GM12878 (cell line): Measurements from ENCODE around the gene RTN4. TPM values are rescaled to one million over a fixed set of nuclear protein-coding genes. Genes with fewer than 3 reads are reported as not detected.

Experiments used
- ATAC-seq: fragments of 200-7000 bp; cut with Tn5 transposase; 3 replicates; pipeline ENCODE4 v1.9.1; 2020; ENCODE audit warnings: mild to moderate bottlenecking, moderate library complexity
- BruUV-seq: library from RNA; stranded (reverse); fragments of 400-500 nt; replicated peaks from 2 replicates; lab custom pipeline; 2021; lab: Mats Ljungman, UMichigan
- CTCF ChIA-PET: fragments of 300-600 bp; sonication (Branson Sonifier 250); formaldehyde crosslinking; extraction: SDS; loops from one replicate; lab custom pipeline; 2021; ENCODE audit warnings: inconsistent platforms; lab: Yijun Ruan, JAX
- POLR2A ChIA-PET: fragments of 350-600 bp; formaldehyde crosslinking; extraction: SDS; loops from one replicate; lab custom pipeline; 2021; ENCODE audit warnings: inconsistent platforms; lab: Charles Lee
- RAD21 ChIA-PET: fragments of 300-600 bp; sonication (Branson Sonifier 250); formaldehyde crosslinking; loops from one replicate; lab custom pipeline; 2023; ENCODE audit warnings: antibody characterized with exemption; ENCODE audit not compliant: unreplicated experiment; lab: Charles Lee
- SMC1A ChIA-PET: fragments of 300-600 bp; sonication (Branson Sonifier 250); formaldehyde crosslinking; loops from one replicate; lab custom pipeline; 2023; ENCODE audit not compliant: unreplicated experiment, uncharacterized antibody; lab: Charles Lee
- DNase-seq: peaks from one replicate; pipeline ENCODE4 v3.0.0-alpha.2; 2011; ENCODE audit warnings: low read depth, low spot score
- FAIRE-seq: peaks from 3 replicates; lab custom pipeline; 2011; peaks lifted over from hg19 to GRCh38; lab: Jason Lieb, UNC
- H2AFZ ChIP-seq: 2 replicates; pipeline ENCODE4 v1.6.0; 2011; ENCODE audit warnings: low read depth, low read length, control low read depth; ENCODE audit not compliant: control insufficient read depth
- H3K27ac ChIP-seq: 2 replicates; pipeline ENCODE4 v1.5.1; 2011; ENCODE audit warnings: control low read depth; ENCODE audit not compliant: control insufficient read depth, insufficient read depth
- H3K27me3 ChIP-seq, 2 experiments: replicated peaks in 1 of 2; 2 replicates each; pipeline versions ENCODE4 v1.6.0 to v1.6.1; 2011; ENCODE audit warnings: low read length in 1 of 2; ENCODE audit not compliant: control insufficient read depth in 2 of 2, insufficient read depth in 2 of 2
- H3K36me3 ChIP-seq, 2 experiments: 2 replicates each; pipeline ENCODE4 v1.5.1; 2011; ENCODE audit warnings: low read length in 1 of 2; ENCODE audit not compliant: control insufficient read depth in 2 of 2, insufficient read depth in 2 of 2
- H3K4me1 ChIP-seq: 2 replicates; pipeline ENCODE4 v1.6.1; 2011; ENCODE audit warnings: mild to moderate bottlenecking, low read length, moderate library complexity, mixed read lengths; ENCODE audit not compliant: control insufficient read depth, insufficient read depth
- H3K4me2 ChIP-seq: 2 replicates; pipeline ENCODE4 v1.6.0; 2011; ENCODE audit warnings: control low read depth; ENCODE audit not compliant: control insufficient read depth, insufficient read depth
- H3K4me3 ChIP-seq: fragments of 200-600 bp; sonication (generic); 2 replicates; pipeline ENCODE4 v1.5.1; 2016
- H3K79me2 ChIP-seq: 2 replicates; pipeline ENCODE4 v1.6.0; 2011; ENCODE audit warnings: low read length; ENCODE audit not compliant: control insufficient read depth, insufficient read depth
- H3K9ac ChIP-seq: 2 replicates; pipeline ENCODE4 v1.8.0; 2011; ENCODE audit warnings: low read length, control low read depth, mixed read lengths; ENCODE audit not compliant: control insufficient read depth, insufficient read depth
- H3K9me3 ChIP-seq: replicated peaks from 3 replicates; pipeline ENCODE4 v1.5.1; 2011; ENCODE audit warnings: mild to moderate bottlenecking, low read length; ENCODE audit not compliant: control insufficient read depth, insufficient read depth
- H4K20me1 ChIP-seq: 2 replicates; pipeline ENCODE4 v1.6.0; 2011; ENCODE audit not compliant: control insufficient read depth, insufficient read depth
- EED ChIP-seq: sonication (generic); IDR thresholded peaks from 2 replicates; pipeline ENCODE4 v1.6.1; 2016; ENCODE audit warnings: antibody characterized with exemption, low read depth
- ESRRA ChIP-seq: IDR thresholded peaks from 2 replicates; pipeline ENCODE4 v1.6.1; 2012; ENCODE audit warnings: mild to moderate bottlenecking, low read length, improper control_type of control experiment
- IKZF1 ChIP-seq: fragments of 450-650 bp; conservative IDR thresholded peaks from 2 replicates; pipeline ENCODE4 v1.6.1; 2017; ENCODE audit warnings: antibody characterized with exemption, mild to moderate bottlenecking
- IRF5 ChIP-seq: fragments of 450-650 bp; IDR thresholded peaks from 2 replicates; pipeline ENCODE4 v1.6.1; 2017; ENCODE audit warnings: borderline replicate concordance
- MEF2B ChIP-seq: fragments of 450-650 bp; IDR thresholded peaks from 2 replicates; pipeline ENCODE4 v1.6.1; 2018; ENCODE audit warnings: mild to moderate bottlenecking, moderate library complexity; ENCODE audit not compliant: partially characterized antibody, poor library complexity, severe bottlenecking
- MTA3 ChIP-seq: IDR thresholded peaks from 2 replicates; pipeline ENCODE4 v1.6.1; 2012; ENCODE audit warnings: low read length, inconsistent platforms, borderline replicate concordance
- NFYB ChIP-seq: IDR thresholded peaks from 2 replicates; pipeline ENCODE4 v1.6.1; 2011; ENCODE audit warnings: low read depth, mild to moderate bottlenecking, low read length, improper control_type of control experiment, moderate library complexity; ENCODE audit not compliant: insufficient read depth
- RAD51 ChIP-seq: fragments of 450-650 bp; IDR thresholded peaks from 2 replicates; pipeline ENCODE4 v1.6.1; 2016; ENCODE audit warnings: moderate library complexity, mild to moderate bottlenecking, inconsistent platforms
- SIX5 ChIP-seq: IDR thresholded peaks from 2 replicates; pipeline ENCODE4 v1.6.1; 2011; ENCODE audit warnings: mild to moderate bottlenecking, low read depth, low read length, moderate library complexity; ENCODE audit not compliant: severe bottlenecking
- SREBF2 ChIP-seq: IDR thresholded peaks from 2 replicates; pipeline ENCODE4 v1.6.1; 2012; ENCODE audit warnings: mild to moderate bottlenecking, low read length
- TBL1XR1 ChIP-seq: IDR thresholded peaks from 2 replicates; pipeline ENCODE4 v1.6.1; 2012; ENCODE audit warnings: low read depth, low read length, improper control_type of control experiment
- YY1 ChIP-seq: IDR thresholded peaks from 2 replicates; pipeline ENCODE4 v1.6.1; 2011; ENCODE audit warnings: low read depth, mild to moderate bottlenecking, low read length
- ZBTB4 ChIP-seq: fragments of 450-650 bp; formaldehyde crosslinking; IDR thresholded peaks from 2 replicates; pipeline ENCODE4 v1.4.0; 2022; ENCODE audit warnings: mild to moderate bottlenecking, moderate library complexity
- WGBS: methylation state at CpG from one replicate; pipeline ENCODE4 v1.1.6; 2016; ENCODE audit warnings: low lambda C conversion rate; ENCODE audit not compliant: insufficient replicate concordance, insufficient coverage; ENCODE audit errors: missing lambda C conversion rate; 5-methylcytosine and 5-hydroxymethylcytosine counted together
- in situ Hi-C: fragments of 300-500 bp; cut with MboI; formaldehyde crosslinking; loops from 9 replicates; pipeline ENCODE4 v1.14.3; 2018; ENCODE audit warnings: mixed read lengths
- intact Hi-C: fragments of 100-400 bp; cut with micrococcal nuclease; formaldehyde crosslinking; loops from one replicate; pipeline ENCODE4 v1.14.2; 2022; ENCODE audit not compliant: unreplicated experiment
- polyA plus RNA-seq, 11 experiments: library from polyadenylated mRNA; depleted of rRNA in 4 of 11; unstranded in 6 of 11; stranded (reverse) in 5 of 11; fragments of >200 nt; fragmentation: Nextera tagmentation in 4 of 11; fragmentation: Illumina TruSeq in 1 of 11; extraction: Ambion mirVana in 4 of 11; extraction: Trizol in 1 of 11; gene quantifications; 1 replicate in 1 of 11; 2 replicates in 10 of 11; pipeline versions ENCODE4 v1.2.1 to v1.2.3, GENCODE V29; 2011 to 2016; ENCODE audit warnings: inconsistent platforms in 2 of 11, missing spikeins in 2 of 11, low read depth in 1 of 11
- total RNA-seq, 4 experiments: library from RNA; depleted of rRNA in 3 of 4; stranded (reverse); fragments of >200 nt in 3 of 4; fragmentation: Illumina TruSeq in 1 of 4; extraction: Trizol in 1 of 4; gene quantifications; 2 replicates each; pipeline versions ENCODE4 v1.2.1 to v1.2.3, GENCODE V29; 2013 to 2021
- TF ChIP-seq, protein P1 (sequence below): fragments of 150-350 bp; IDR thresholded peaks from 2 replicates; pipeline ENCODE4 v1.6.1; 2014; ENCODE audit warnings: mild to moderate bottlenecking, low read depth, low read length
- TF ChIP-seq, protein P2 (sequence below): IDR thresholded peaks from 2 replicates; pipeline ENCODE4 v1.6.1; 2012; ENCODE audit warnings: low read depth, low read length, improper control_type of control experiment
- TF ChIP-seq, protein P3 (sequence below): fragments of 450-650 bp; conservative IDR thresholded peaks from 2 replicates; pipeline ENCODE4 v1.6.1; 2017; ENCODE audit warnings: mild to moderate bottlenecking, moderate library complexity

Gene RTN4
- total and polyA plus RNA-seq, 10 of the 15 experiments (the other 5 are each of a cell fraction or from before 2014, with no cell fraction given): 56.0 to 133 (median 83.3) TPM

DNA sequence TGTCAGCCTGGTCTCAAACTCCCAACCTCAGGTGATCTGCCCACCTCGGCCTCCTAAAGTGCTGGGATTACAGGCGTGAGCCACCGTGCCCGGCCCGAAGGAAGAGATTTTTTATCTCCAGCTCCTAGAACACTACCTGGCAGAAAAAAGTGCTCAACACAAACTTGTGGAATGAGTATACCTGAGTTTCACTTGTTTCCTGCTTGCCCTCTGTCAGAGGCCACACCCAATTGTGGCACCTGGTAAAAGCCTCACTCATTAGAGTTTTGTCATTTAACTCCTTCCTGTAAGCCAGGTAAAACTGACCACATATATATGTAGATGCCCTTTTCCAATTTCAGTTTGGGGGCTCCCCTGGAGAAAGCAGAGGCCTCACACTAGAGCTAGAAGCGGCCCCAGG is 42.2 kb upstream of the RTN4 start:
- ChIA-PET RAD21 (no interaction called here), CTCF (interaction anchor here (1.3 kb wide), 1 partner anchor 75 kb away, joined by 3 read pairs; no protein-coding TSS in a partner anchor), POLR2A (interaction anchor here (0.7 kb wide), 1 partner anchor 50 kb away, joined by 3 read pairs; no protein-coding TSS in a partner anchor), SMC1A (interaction anchor here (0.9 to 1.8 kb wide), 3 partner anchors 16 to 109 kb away, joined by 3 to 4 read pairs (median 3); no protein-coding TSS in a partner anchor)
- 61% methylated on average over 6 of the region's 6 CpGs for WGBS
- H2AFZ ChIP-seq: no peak overlapping the region
- no peak overlapping the region for H3K4me2 ChIP-seq
- intact Hi-C loops: no loop called here
- no peak overlapping the region for H3K9ac ChIP-seq
- ATAC-seq (no peak), DNase-seq (no peak), FAIRE-seq (no peak)
- H3K36me3 ChIP-seq: no peaks in the 10 kb centered on the region
- H4K20me1 ChIP-seq: no peaks in the 10 kb centered on the region
- no peaks in the 10 kb centered on the region for H3K79me2 ChIP-seq
- no peak overlapping the region for H3K4me3 ChIP-seq
- BruUV-seq: no TSS peak
- H3K27ac ChIP-seq: no peak overlapping the region
- H3K4me1 ChIP-seq: no peaks in the 10 kb centered on the region
- H3K9me3 ChIP-seq: no peaks in the 10 kb centered on the region
- H3K27me3 ChIP-seq: no peaks in the 10 kb centered on the region
- in situ Hi-C loops: no loop called here
- TF ChIP-seq, protein P1, sequence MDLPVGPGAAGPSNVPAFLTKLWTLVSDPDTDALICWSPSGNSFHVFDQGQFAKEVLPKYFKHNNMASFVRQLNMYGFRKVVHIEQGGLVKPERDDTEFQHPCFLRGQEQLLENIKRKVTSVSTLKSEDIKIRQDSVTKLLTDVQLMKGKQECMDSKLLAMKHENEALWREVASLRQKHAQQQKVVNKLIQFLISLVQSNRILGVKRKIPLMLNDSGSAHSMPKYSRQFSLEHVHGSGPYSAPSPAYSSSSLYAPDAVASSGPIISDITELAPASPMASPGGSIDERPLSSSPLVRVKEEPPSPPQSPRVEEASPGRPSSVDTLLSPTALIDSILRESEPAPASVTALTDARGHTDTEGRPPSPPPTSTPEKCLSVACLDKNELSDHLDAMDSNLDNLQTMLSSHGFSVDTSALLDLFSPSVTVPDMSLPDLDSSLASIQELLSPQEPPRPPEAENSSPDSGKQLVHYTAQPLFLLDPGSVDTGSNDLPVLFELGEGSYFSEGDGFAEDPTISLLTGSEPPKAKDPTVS: no peak
- TF ChIP-seq YY1 (no peak), SREBF2 (no peak), RAD51 (no peak), ESRRA (no peak), SIX5 (no peak), MTA3 (no peak), ZBTB4 (CRISPR knock-in tag) (no peak), MEF2B (no peak), NFYB (no peak), IRF5 (no peak), EED (no peak), TBL1XR1 (no peak), IKZF1 (no peak)
- TF ChIP-seq, protein P2, sequence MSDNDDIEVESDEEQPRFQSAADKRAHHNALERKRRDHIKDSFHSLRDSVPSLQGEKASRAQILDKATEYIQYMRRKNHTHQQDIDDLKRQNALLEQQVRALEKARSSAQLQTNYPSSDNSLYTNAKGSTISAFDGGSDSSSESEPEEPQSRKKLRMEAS: no peak
- TF ChIP-seq, protein P3, sequence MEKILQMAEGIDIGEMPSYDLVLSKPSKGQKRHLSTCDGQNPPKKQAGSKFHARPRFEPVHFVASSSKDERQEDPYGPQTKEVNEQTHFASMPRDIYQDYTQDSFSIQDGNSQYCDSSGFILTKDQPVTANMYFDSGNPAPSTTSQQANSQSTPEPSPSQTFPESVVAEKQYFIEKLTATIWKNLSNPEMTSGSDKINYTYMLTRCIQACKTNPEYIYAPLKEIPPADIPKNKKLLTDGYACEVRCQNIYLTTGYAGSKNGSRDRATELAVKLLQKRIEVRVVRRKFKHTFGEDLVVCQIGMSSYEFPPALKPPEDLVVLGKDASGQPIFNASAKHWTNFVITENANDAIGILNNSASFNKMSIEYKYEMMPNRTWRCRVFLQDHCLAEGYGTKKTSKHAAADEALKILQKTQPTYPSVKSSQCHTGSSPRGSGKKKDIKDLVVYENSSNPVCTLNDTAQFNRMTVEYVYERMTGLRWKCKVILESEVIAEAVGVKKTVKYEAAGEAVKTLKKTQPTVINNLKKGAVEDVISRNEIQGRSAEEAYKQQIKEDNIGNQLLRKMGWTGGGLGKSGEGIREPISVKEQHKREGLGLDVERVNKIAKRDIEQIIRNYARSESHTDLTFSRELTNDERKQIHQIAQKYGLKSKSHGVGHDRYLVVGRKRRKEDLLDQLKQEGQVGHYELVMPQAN: no peak
